HepG2 (cell line): ENCODE results near the gene TAB2. TPM values are rescaled to one million over a fixed set of nuclear protein-coding genes. Genes with fewer than 3 reads are reported as not detected.
A peak's percentile ranks its signal among the peaks of the same experiment; 100 is the strongest.

ENCODE experiments used
- CEBPG ChIP-seq: IDR thresholded peaks from 2 replicates; pipeline ENCODE4 v1.6.1; 2016
- MIER2 ChIP-seq: IDR thresholded peaks from 2 replicates; pipeline ENCODE4 v1.6.1; 2016; ENCODE audit warnings: missing biosample characterization, missing genetic modification reagents
- NFE2L2 ChIP-seq: fragments of 150-350 bp; IDR thresholded peaks from 2 replicates; pipeline ENCODE4 v1.6.1; 2014; ENCODE audit warnings: low read length
- SIN3B ChIP-seq: fragments of 150-350 bp; IDR thresholded peaks from 2 replicates; pipeline ENCODE4 v1.6.1; 2014; ENCODE audit warnings: low read length
- SMAD9 ChIP-seq: sonication (generic); formaldehyde crosslinking; IDR thresholded peaks from 2 replicates; pipeline ENCODE4 v1.5.1; 2020; ENCODE audit warnings: mild to moderate bottlenecking, missing genetic modification reagents
- SP140L ChIP-seq: sonication (generic); formaldehyde crosslinking; IDR thresholded peaks from 2 replicates; pipeline ENCODE4 v1.4.0; 2020; ENCODE audit warnings: missing genetic modification reagents, borderline replicate concordance
- SSRP1 ChIP-seq: IDR thresholded peaks from 2 replicates; pipeline ENCODE4 v1.6.1; 2016; ENCODE audit warnings: control low read depth
- TBP ChIP-seq: sonication (generic); formaldehyde crosslinking; IDR thresholded peaks from 2 replicates; pipeline ENCODE4 v1.5.0; 2020; ENCODE audit warnings: missing genetic modification reagents
- YEATS2 ChIP-seq: sonication (generic); formaldehyde crosslinking; IDR thresholded peaks from 2 replicates; pipeline ENCODE4 v1.4.0; 2020; ENCODE audit warnings: missing genetic modification reagents, borderline replicate concordance
- ZBTB21 ChIP-seq: sonication (generic); formaldehyde crosslinking; IDR thresholded peaks from 2 replicates; pipeline ENCODE4 v1.4.0; 2020; ENCODE audit warnings: missing genetic modification reagents
- ZFP90 ChIP-seq: sonication (generic); formaldehyde crosslinking; IDR thresholded peaks from 2 replicates; pipeline ENCODE4 v1.8.0; 2022; ENCODE audit warnings: missing genetic modification reagents, mild to moderate bottlenecking, inconsistent platforms, borderline replicate concordance
- ZNF256 ChIP-seq: sonication (generic); formaldehyde crosslinking; conservative IDR thresholded peaks from 2 replicates; pipeline ENCODE4 v1.4.0; 2020; ENCODE audit warnings: missing genetic modification reagents
- ZNF282 ChIP-seq: fragments of 450-650 bp; IDR thresholded peaks from 2 replicates; pipeline ENCODE4 v1.6.1; 2018; ENCODE audit not compliant: partially characterized antibody
- ZNF782 ChIP-seq: sonication (generic); formaldehyde crosslinking; IDR thresholded peaks from 2 replicates; pipeline ENCODE4 v1.4.0; 2020; ENCODE audit warnings: missing genetic modification reagents, mild to moderate bottlenecking, borderline replicate concordance
- ZNF839 ChIP-seq: sonication (generic); formaldehyde crosslinking; IDR thresholded peaks from 2 replicates; pipeline ENCODE4 v1.4.0; 2020; ENCODE audit warnings: missing genetic modification reagents, mild to moderate bottlenecking, borderline replicate concordance
- ZSCAN25 ChIP-seq: sonication (generic); formaldehyde crosslinking; IDR thresholded peaks from 2 replicates; pipeline ENCODE4 v1.8.0; 2022; ENCODE audit warnings: mild to moderate bottlenecking, missing genetic modification reagents
- polyA plus RNA-seq, 8 experiments: library from polyadenylated mRNA; depleted of rRNA in 3 of 8; stranded (reverse) in 7 of 8; unstranded in 1 of 8; fragments of >200 nt; fragmentation: Illumina TruSeq in 4 of 8; extraction: Trizol in 4 of 8; gene quantifications; 2 replicates each; pipeline versions ENCODE4 v1.2.1 to v1.2.3, GENCODE V29; 2011 to 2016; ENCODE audit warnings: low read depth in 4 of 8, missing spikeins in 1 of 8, mixed read lengths in 1 of 8; ENCODE audit not compliant: insufficient read depth in 1 of 8
- total RNA-seq, 5 experiments: library from RNA; depleted of rRNA; stranded (reverse); fragments of >200 nt; fragmentation: Illumina TruSeq; extraction: Trizol; gene quantifications; 2 replicates each; pipeline ENCODE4 v1.2.3, GENCODE V29; 2016; ENCODE audit warnings: low read depth in 1 of 5
- TF ChIP-seq, protein P1 (sequence below): sonication (generic); formaldehyde crosslinking; IDR thresholded peaks from 2 replicates; pipeline ENCODE4 v1.9.0; 2022; ENCODE audit warnings: low read depth, missing genetic modification reagents
- TF ChIP-seq, protein P2 (sequence below): sonication (generic); formaldehyde crosslinking; IDR thresholded peaks from 2 replicates; pipeline ENCODE4 v1.4.0; 2020; ENCODE audit warnings: mild to moderate bottlenecking, missing genetic modification reagents
- TF ChIP-seq, protein P3 (sequence below): sonication (generic); formaldehyde crosslinking; IDR thresholded peaks from 2 replicates; pipeline ENCODE4 v1.4.0; 2020; ENCODE audit warnings: mild to moderate bottlenecking, missing genetic modification reagents
- TF ChIP-seq, protein P4 (sequence below): sonication (generic); formaldehyde crosslinking; IDR thresholded peaks from 2 replicates; pipeline ENCODE4 v1.5.0; 2020; ENCODE audit warnings: mild to moderate bottlenecking, missing genetic modification reagents, moderate library complexity
- TF ChIP-seq, protein P5 (sequence below): sonication (generic); formaldehyde crosslinking; IDR thresholded peaks from 2 replicates; pipeline ENCODE4 v1.4.0; 2020; ENCODE audit warnings: missing genetic modification reagents; ENCODE audit errors: not compliant biosample characterization
- TF ChIP-seq, protein P6 (sequence below): sonication (generic); formaldehyde crosslinking; IDR thresholded peaks from 2 replicates; pipeline ENCODE4 v1.4.0; 2020; ENCODE audit warnings: mild to moderate bottlenecking, low read depth, missing genetic modification reagents

TAB2 gene
- total and polyA plus RNA-seq, 2 of the 13 experiments (the other 11 are each of a cell fraction or from before 2014, with no cell fraction given): 23.7 to 50.2 TPM

DNA sequence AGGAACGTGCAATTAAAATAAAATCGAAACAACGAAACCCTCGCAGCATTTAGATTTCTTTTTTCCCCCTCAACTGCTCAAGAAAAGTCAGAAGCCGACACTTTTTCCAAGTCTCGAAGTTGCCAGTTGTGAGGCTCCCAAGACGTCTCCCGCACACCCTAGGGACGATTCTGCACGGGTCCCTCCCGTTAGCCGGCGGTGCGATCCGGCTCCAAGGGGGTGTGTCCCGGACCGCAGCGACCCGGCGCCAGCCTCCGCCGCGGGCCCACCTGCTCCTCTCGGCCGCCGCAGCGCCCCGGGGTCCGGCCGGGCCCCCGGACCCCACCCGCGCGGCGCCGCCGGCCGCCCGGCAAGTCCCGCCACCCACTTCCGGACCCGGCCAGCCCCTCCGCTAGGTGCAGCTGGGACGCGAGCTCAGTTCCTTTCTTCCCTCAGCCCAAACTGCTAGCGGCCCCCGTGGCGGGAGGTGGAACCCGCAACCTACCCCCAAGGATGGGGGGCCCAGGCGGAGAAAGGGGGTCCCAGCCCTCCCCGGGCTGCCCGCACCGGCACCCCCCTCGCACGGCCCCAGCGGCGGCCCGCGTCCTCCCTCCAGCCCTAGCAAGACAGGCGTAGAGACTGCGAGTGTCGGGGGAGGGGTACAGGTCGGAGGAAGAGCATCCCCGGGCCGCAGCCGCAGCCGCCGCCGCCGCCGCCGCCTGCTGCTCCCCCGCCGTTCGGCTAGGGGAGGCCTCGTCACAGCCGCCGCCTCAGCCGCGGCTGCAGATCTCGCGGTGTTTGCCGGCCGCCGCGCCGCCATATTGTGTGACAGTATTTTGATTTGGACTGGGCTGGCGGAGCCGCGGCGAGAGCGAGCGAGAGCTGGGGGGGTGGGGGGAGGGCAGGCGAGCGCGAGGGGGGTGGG is 520 bp upstream of the TAB2 start (continued):
- TF ChIP-seq ZNF839 (CRISPR knock-in tag) (no peak), ZFP90 (CRISPR knock-in tag) (no peak), NFE2L2 (no peak), SP140L (CRISPR knock-in tag) (no peak), ZBTB21 (no peak), SSRP1 (CRISPR knock-in tag) (no peak), YEATS2 (CRISPR knock-in tag) (peak; percentile 72; the same call in 1 of the 2 replicates), MIER2 (CRISPR knock-in tag) (no peak), ZNF282 (no peak), ZSCAN25 (CRISPR knock-in tag) (peak; percentile 72; the same call in 1 of the 2 replicates), TBP (CRISPR knock-in tag) (no peak), SIN3B (no peak), SMAD9 (CRISPR knock-in tag) (no peak), CEBPG (no peak), ZNF782 (CRISPR knock-in tag) (no peak; the same call in 1 of the 2 replicates), ZNF256 (CRISPR knock-in tag) (no peak)
- TF ChIP-seq, protein P1, sequence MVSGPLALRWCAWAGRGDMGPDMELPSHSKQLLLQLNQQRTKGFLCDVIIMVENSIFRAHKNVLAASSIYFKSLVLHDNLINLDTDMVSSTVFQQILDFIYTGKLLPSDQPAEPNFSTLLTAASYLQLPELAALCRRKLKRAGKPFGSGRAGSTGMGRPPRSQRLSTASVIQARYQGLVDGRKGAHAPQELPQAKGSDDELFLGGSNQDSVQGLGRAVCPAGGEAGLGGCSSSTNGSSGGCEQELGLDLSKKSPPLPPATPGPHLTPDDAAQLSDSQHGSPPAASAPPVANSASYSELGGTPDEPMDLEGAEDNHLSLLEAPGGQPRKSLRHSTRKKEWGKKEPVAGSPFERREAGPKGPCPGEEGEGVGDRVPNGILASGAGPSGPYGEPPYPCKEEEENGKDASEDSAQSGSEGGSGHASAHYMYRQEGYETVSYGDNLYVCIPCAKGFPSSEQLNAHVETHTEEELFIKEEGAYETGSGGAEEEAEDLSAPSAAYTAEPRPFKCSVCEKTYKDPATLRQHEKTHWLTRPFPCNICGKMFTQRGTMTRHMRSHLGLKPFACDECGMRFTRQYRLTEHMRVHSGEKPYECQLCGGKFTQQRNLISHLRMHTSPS: peak; percentile 27; the same call in 1 of the 2 replicates
- TF ChIP-seq, protein P2, sequence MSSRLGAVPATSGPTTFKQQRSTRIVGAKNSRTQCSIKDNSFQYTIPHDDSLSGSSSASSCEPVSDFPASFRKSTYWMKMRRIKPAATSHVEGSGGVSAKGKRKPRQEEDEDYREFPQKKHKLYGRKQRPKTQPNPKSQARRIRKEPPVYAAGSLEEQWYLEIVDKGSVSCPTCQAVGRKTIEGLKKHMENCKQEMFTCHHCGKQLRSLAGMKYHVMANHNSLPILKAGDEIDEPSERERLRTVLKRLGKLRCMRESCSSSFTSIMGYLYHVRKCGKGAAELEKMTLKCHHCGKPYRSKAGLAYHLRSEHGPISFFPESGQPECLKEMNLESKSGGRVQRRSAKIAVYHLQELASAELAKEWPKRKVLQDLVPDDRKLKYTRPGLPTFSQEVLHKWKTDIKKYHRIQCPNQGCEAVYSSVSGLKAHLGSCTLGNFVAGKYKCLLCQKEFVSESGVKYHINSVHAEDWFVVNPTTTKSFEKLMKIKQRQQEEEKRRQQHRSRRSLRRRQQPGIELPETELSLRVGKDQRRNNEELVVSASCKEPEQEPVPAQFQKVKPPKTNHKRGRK: no peak
- TF ChIP-seq, protein P3, sequence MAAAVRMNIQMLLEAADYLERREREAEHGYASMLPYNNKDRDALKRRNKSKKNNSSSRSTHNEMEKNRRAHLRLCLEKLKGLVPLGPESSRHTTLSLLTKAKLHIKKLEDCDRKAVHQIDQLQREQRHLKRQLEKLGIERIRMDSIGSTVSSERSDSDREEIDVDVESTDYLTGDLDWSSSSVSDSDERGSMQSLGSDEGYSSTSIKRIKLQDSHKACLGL (CRISPR knock-in tag): no peak; the same call in 1 of the 2 replicates
- TF ChIP-seq, protein P4, sequence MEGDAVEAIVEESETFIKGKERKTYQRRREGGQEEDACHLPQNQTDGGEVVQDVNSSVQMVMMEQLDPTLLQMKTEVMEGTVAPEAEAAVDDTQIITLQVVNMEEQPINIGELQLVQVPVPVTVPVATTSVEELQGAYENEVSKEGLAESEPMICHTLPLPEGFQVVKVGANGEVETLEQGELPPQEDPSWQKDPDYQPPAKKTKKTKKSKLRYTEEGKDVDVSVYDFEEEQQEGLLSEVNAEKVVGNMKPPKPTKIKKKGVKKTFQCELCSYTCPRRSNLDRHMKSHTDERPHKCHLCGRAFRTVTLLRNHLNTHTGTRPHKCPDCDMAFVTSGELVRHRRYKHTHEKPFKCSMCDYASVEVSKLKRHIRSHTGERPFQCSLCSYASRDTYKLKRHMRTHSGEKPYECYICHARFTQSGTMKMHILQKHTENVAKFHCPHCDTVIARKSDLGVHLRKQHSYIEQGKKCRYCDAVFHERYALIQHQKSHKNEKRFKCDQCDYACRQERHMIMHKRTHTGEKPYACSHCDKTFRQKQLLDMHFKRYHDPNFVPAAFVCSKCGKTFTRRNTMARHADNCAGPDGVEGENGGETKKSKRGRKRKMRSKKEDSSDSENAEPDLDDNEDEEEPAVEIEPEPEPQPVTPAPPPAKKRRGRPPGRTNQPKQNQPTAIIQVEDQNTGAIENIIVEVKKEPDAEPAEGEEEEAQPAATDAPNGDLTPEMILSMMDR (CRISPR knock-in tag): peak; percentile 26
- TF ChIP-seq, protein P5, sequence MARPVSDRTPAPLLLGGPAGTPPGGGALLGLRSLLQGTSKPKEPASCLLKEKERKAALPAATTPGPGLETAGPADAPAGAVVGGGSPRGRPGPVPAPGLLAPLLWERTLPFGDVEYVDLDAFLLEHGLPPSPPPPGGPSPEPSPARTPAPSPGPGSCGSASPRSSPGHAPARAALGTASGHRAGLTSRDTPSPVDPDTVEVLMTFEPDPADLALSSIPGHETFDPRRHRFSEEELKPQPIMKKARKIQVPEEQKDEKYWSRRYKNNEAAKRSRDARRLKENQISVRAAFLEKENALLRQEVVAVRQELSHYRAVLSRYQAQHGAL (CRISPR knock-in tag): no peak
- TF ChIP-seq, protein P6, sequence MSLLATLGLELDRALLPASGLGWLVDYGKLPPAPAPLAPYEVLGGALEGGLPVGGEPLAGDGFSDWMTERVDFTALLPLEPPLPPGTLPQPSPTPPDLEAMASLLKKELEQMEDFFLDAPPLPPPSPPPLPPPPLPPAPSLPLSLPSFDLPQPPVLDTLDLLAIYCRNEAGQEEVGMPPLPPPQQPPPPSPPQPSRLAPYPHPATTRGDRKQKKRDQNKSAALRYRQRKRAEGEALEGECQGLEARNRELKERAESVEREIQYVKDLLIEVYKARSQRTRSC: no peak
